ENCODE results near the gene ADAMTS8. TPM values are rescaled to one million over a fixed set of nuclear protein-coding genes. Genes with fewer than 3 reads are reported as not detected.

The ADAMTS8 gene
- total and polyA plus RNA-seq, 4 donors: 0.02 to 0.08 (median 0.07) TPM; not detected in 1

DNA sequence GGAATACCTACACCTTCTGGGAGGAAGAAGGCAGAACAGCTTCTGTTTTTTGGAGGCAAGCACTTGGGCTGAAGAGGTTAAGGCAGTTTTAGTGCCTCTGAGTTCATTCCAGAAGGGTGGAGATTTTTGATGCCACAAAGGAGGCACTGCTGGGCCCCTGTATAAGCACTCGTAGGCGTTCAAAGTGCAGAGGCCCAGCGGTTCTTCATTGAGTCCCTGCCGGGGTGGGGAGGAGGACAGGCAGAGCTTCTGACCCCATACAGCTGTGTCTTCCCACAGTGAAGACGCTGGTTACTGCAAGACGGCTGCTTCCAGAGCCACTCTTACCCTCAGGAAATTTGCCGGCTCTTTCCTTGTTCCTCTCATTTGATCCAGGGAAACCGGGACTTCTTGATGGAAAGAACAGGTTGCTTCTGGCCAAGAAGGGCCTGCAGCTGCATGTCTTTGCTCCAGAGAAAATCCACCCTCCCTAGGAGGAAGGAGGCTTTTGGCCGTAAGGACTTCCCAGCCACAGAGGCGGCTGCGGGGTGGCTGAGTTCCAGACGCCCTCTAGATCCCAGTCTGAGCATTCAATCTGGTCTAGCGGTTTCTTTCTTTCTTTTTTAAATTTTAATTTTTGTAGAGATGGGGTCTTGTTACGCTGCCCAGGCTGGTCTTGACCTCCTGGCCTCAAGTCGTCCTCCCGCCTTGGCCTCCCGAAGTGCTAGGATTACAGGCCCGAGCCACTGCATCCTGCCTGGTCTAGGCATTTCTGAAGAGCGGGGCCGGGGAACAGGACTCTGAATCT, 29.4 kb upstream of the ADAMTS8 start:
- Histone ChIP-seq H3K4me1 (ENCODE audit: control insufficient read depth in 4 of 4, insufficient read depth in 4 of 4, low read length in 3 of 4) (no peaks in the 10 kb centered on the region), H3K36me3 (ENCODE audit: control insufficient read depth in 4 of 4, insufficient read depth in 3 of 4, low read depth in 1 of 4, low read length in 3 of 4) (no peaks in the 10 kb centered on the region), H3K9me3 (ENCODE audit: control insufficient read depth in 4 of 4, low read length in 3 of 4) (no peaks in the 10 kb centered on the region), H3K9ac (ENCODE audit: low read depth in 1 of 2, low read length in 2 of 2) (no peak overlapping the region), H3K27ac (ENCODE audit: low read depth in 1 of 2, low read length in 2 of 2) (no peak overlapping the region), H3K27me3 (ENCODE audit: control insufficient read depth in 4 of 4, insufficient read depth in 4 of 4, low read length in 3 of 4) (peaks cover 0 to 8% (median under 1%) of the 10 kb centered on the region in 4 donors), H3K4me3 (ENCODE audit: low read depth in 1 of 3, low read length in 3 of 3) (no peak overlapping the region)
- DNase-seq (ENCODE audit: low spot score): no peak
- 79% methylated on average over 20 of the region's 20 CpGs for WGBS
- no peak for TF ChIP-seq TAF1 (conservative IDR thresholded peaks at IDR 0.05)
- TF ChIP-seq, protein P1, sequence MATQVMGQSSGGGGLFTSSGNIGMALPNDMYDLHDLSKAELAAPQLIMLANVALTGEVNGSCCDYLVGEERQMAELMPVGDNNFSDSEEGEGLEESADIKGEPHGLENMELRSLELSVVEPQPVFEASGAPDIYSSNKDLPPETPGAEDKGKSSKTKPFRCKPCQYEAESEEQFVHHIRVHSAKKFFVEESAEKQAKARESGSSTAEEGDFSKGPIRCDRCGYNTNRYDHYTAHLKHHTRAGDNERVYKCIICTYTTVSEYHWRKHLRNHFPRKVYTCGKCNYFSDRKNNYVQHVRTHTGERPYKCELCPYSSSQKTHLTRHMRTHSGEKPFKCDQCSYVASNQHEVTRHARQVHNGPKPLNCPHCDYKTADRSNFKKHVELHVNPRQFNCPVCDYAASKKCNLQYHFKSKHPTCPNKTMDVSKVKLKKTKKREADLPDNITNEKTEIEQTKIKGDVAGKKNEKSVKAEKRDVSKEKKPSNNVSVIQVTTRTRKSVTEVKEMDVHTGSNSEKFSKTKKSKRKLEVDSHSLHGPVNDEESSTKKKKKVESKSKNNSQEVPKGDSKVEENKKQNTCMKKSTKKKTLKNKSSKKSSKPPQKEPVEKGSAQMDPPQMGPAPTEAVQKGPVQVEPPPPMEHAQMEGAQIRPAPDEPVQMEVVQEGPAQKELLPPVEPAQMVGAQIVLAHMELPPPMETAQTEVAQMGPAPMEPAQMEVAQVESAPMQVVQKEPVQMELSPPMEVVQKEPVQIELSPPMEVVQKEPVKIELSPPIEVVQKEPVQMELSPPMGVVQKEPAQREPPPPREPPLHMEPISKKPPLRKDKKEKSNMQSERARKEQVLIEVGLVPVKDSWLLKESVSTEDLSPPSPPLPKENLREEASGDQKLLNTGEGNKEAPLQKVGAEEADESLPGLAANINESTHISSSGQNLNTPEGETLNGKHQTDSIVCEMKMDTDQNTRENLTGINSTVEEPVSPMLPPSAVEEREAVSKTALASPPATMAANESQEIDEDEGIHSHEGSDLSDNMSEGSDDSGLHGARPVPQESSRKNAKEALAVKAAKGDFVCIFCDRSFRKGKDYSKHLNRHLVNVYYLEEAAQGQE (IDR thresholded peaks at IDR 0.05): no peak
- TF ChIP-seq, protein P2, sequence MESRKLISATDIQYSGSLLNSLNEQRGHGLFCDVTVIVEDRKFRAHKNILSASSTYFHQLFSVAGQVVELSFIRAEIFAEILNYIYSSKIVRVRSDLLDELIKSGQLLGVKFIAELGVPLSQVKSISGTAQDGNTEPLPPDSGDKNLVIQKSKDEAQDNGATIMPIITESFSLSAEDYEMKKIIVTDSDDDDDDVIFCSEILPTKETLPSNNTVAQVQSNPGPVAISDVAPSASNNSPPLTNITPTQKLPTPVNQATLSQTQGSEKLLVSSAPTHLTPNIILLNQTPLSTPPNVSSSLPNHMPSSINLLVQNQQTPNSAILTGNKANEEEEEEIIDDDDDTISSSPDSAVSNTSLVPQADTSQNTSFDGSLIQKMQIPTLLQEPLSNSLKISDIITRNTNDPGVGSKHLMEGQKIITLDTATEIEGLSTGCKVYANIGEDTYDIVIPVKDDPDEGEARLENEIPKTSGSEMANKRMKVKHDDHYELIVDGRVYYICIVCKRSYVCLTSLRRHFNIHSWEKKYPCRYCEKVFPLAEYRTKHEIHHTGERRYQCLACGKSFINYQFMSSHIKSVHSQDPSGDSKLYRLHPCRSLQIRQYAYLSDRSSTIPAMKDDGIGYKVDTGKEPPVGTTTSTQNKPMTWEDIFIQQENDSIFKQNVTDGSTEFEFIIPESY (IDR thresholded peaks at IDR 0.05): no peak
- no peak for TF ChIP-seq HNF4G (IDR thresholded peaks at IDR 0.05)
- no peak for TF ChIP-seq HNF4A (conservative IDR thresholded peaks at IDR 0.05)
- no peak for TF ChIP-seq SP1 (IDR thresholded peaks at IDR 0.05)
- TF ChIP-seq, protein P3, sequence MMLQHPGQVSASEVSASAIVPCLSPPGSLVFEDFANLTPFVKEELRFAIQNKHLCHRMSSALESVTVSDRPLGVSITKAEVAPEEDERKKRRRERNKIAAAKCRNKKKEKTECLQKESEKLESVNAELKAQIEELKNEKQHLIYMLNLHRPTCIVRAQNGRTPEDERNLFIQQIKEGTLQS (IDR thresholded peaks at IDR 0.05): no peak
- TF ChIP-seq EGR1 (IDR thresholded peaks at IDR 0.05; ENCODE audit: low read depth in 2 of 2): no peak
- no peak for TF ChIP-seq JUND (IDR thresholded peaks at IDR 0.05)
- TF ChIP-seq FOXA1 (IDR thresholded peaks at IDR 0.05): no peak

- H3K9me3 ChIP-seq (ENCODE audit: control insufficient read depth in 4 of 4, low read length in 3 of 4): no peaks in the 10 kb centered on the region
- WGBS: 91% methylated on average over 3 of the region's 3 CpGs
- no peak for DNase-seq (ENCODE audit: low spot score)
- TF ChIP-seq TAF1 (conservative IDR thresholded peaks at IDR 0.05) (no peak), FOXA2 (IDR thresholded peaks at IDR 0.05) (no peak), EGR1 (IDR thresholded peaks at IDR 0.05; ENCODE audit: low read depth in 2 of 2) (no peak), FOXA1 (IDR thresholded peaks at IDR 0.05) (no peak), HNF4G (IDR thresholded peaks at IDR 0.05) (no peak), SP1 (IDR thresholded peaks at IDR 0.05) (no peak), CTCF (IDR thresholded peaks at IDR 0.05; ENCODE audit: low read depth, low read length, missing input control) (no peak), GABPA (IDR thresholded peaks at IDR 0.05 in 1 of 2, conservative IDR thresholded peaks at IDR 0.05 in 1 of 2) (no peak), YY1 (IDR thresholded peaks at IDR 0.05) (no peak), HNF4A (conservative IDR thresholded peaks at IDR 0.05) (no peak), NR2F2 (IDR thresholded peaks at IDR 0.05) (no peak)
- TF ChIP-seq, protein P3 (IDR thresholded peaks at IDR 0.05): no peak
- TF ChIP-seq, protein P1 (IDR thresholded peaks at IDR 0.05): no peak
- TF ChIP-seq, protein P4, sequence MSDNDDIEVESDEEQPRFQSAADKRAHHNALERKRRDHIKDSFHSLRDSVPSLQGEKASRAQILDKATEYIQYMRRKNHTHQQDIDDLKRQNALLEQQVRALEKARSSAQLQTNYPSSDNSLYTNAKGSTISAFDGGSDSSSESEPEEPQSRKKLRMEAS (IDR thresholded peaks at IDR 0.05): no peak
- no peaks in the 10 kb centered on the region for H3K4me1 ChIP-seq (ENCODE audit: control insufficient read depth in 4 of 4, insufficient read depth in 4 of 4, low read length in 3 of 4)
- H3K36me3 ChIP-seq (ENCODE audit: control insufficient read depth in 4 of 4, insufficient read depth in 3 of 4, low read depth in 1 of 4, low read length in 3 of 4): no peaks in the 10 kb centered on the region
- H3K4me3 ChIP-seq (ENCODE audit: low read depth in 1 of 3, low read length in 3 of 3): no peak overlapping the region
- H3K27me3 ChIP-seq (ENCODE audit: control insufficient read depth in 4 of 4, insufficient read depth in 4 of 4, low read length in 3 of 4): peaks cover 0 to 8% (median 0%) of the 10 kb centered on the region in 4 donors
- H3K9ac ChIP-seq (ENCODE audit: low read depth in 1 of 2, low read length in 2 of 2): no peak overlapping the region
- no peak overlapping the region for H3K27ac ChIP-seq (ENCODE audit: low read depth in 1 of 2, low read length in 2 of 2)
Observed at GRCh38 chr11:130456286-130456685, 27.9 kb upstream of the ADAMTS8 start.

Measured in liver (tissue), 9 donors.